Tibial nerve (tissue), 4 donors: ENCODE measurements around the gene SIAH3. TPM values are rescaled to one million over a fixed set of nuclear protein-coding genes. Genes with fewer than 3 reads are reported as not detected.

Source experiments
- DNase-seq, 2 donors: peaks; one replicate each; pipeline ENCODE4 v3.0.0-alpha.2; 2019; ENCODE audit warnings: low spot score in 2 of 2
- H3K27ac ChIP-seq, 4 donors: fragments of 200-600 bp; sonication (generic) in 3 of 4; one replicate each; pipeline ENCODE4 v1.5.1; 2017 to 2019; ENCODE audit warnings: mild to moderate bottlenecking in 1 of 4
- H3K27me3 ChIP-seq, 2 donors: fragments of 200-600 bp; sonication (generic) in 1 of 2; one replicate each; pipeline versions ENCODE4 v1.5.1 to v1.6.0; 2017 to 2019
- H3K36me3 ChIP-seq, 3 donors: fragments of 200-600 bp; sonication (generic); one replicate each; pipeline ENCODE4 v1.5.1; 2018 to 2019
- H3K4me1 ChIP-seq, 4 donors: fragments of 200-600 bp; sonication (generic) in 3 of 4; one replicate each; pipeline ENCODE4 v1.5.1; 2017 to 2019
- H3K4me3 ChIP-seq, 4 donors: fragments of 200-600 bp; sonication (generic) in 3 of 4; one replicate each; pipeline ENCODE4 v1.5.1; 2017 to 2019; ENCODE audit warnings: mild to moderate bottlenecking in 1 of 4, moderate library complexity in 1 of 4
- H3K9me3 ChIP-seq, 4 donors: fragments of 200-600 bp; sonication (generic) in 3 of 4; one replicate each; pipeline ENCODE4 v1.5.1; 2017 to 2019
- EP300 ChIP-seq, 2 donors: sonication (generic); formaldehyde crosslinking; IDR thresholded peaks; one replicate each; pipeline ENCODE4 v1.6.1; 2017; ENCODE audit warnings: antibody characterized with exemption in 2 of 2, mild to moderate bottlenecking in 1 of 2
- POLR2A ChIP-seq, 2 donors: fragments of 450-650 bp; IDR thresholded peaks; one replicate each; pipeline ENCODE4 v1.6.1; 2017; ENCODE audit warnings: antibody characterized with exemption in 2 of 2, mild to moderate bottlenecking in 2 of 2, moderate library complexity in 2 of 2
- WGBS, 2 donors: methylation state at CpG; one replicate each; pipeline ENCODE4 v1.1.5; 2018; 5-methylcytosine and 5-hydroxymethylcytosine counted together
- total RNA-seq, 4 donors: library from RNA; depleted of rRNA; stranded (reverse); fragments of >200 nt; gene quantifications; one replicate each; pipeline ENCODE4 v1.1.0, GENCODE V29; 2016
- TF ChIP-seq, protein P1 (sequence below), 5 experiments: fragments of 200-600 bp in 3 of 5; fragments of 450-650 bp in 2 of 5; sonication (generic) in 3 of 5; IDR thresholded peaks; one replicate each; pipeline ENCODE4 v1.5.1; 2016 to 2019; ENCODE audit warnings: antibody characterized with exemption in 5 of 5, mild to moderate bottlenecking in 3 of 5, moderate library complexity in 2 of 5

The SIAH3 gene
- total RNA-seq, 4 donors from 2014 or later, result not detected

- Histone ChIP-seq H3K4me3 (no peak overlapping the region), H3K27me3 (no peaks in the 10 kb centered on the region), H3K4me1 (no peaks in the 10 kb centered on the region), H3K9me3 (no peaks in the 10 kb centered on the region), H3K36me3 (no peaks in the 10 kb centered on the region), H3K27ac (no peak overlapping the region)
- no peak for DNase-seq
- no peak for TF ChIP-seq POLR2A (IDR thresholded peaks at IDR 0.05)
- TF ChIP-seq, protein P1, sequence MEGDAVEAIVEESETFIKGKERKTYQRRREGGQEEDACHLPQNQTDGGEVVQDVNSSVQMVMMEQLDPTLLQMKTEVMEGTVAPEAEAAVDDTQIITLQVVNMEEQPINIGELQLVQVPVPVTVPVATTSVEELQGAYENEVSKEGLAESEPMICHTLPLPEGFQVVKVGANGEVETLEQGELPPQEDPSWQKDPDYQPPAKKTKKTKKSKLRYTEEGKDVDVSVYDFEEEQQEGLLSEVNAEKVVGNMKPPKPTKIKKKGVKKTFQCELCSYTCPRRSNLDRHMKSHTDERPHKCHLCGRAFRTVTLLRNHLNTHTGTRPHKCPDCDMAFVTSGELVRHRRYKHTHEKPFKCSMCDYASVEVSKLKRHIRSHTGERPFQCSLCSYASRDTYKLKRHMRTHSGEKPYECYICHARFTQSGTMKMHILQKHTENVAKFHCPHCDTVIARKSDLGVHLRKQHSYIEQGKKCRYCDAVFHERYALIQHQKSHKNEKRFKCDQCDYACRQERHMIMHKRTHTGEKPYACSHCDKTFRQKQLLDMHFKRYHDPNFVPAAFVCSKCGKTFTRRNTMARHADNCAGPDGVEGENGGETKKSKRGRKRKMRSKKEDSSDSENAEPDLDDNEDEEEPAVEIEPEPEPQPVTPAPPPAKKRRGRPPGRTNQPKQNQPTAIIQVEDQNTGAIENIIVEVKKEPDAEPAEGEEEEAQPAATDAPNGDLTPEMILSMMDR (IDR thresholded peaks at IDR 0.05), result no peak
- TF ChIP-seq EP300 (IDR thresholded peaks at IDR 0.05), result no peak
- WGBS, 2 donors, result 82 to 85% methylated on average over 10 of the region's 10 CpGs
These were observed 18.7 kb upstream of the SIAH3 start for GRCh38 chr13:45870232-45870631.

DNA sequence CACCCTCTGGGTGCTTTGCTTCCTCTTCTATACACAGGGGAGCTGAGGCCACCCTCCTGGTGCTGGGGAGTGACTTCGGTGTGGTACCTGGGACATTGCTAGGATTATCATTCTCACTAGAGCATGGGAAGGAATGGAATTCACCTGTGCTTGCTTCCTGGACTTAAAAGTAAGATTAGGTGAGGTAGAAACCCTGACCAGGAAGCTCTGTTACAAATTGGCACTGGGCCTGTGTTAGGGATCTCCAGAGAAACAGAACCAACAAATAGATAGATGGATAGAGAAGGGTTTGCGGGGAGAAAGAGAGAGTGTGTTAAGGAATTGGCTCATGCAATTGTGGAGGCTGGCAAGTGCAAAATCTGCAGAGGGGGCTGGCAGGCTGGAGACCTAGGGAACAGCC lies 13.9 kb upstream of the SIAH3 start:
- no peak for DNase-seq
- no peak overlapping the region for H3K4me3 ChIP-seq
- no peak overlapping the region for H3K27ac ChIP-seq
- H3K4me1 ChIP-seq, result no peaks in the 10 kb centered on the region
- 78 to 91% methylated on average over 1 of the region's 2 CpGs for WGBS, 2 donors
- no peaks in the 10 kb centered on the region for H3K9me3 ChIP-seq
- H3K27me3 ChIP-seq, result no peaks in the 10 kb centered on the region
- no peaks in the 10 kb centered on the region for H3K36me3 ChIP-seq
- TF ChIP-seq POLR2A (IDR thresholded peaks at IDR 0.05) (no peak), EP300 (IDR thresholded peaks at IDR 0.05) (no peak)
- TF ChIP-seq, protein P1 (IDR thresholded peaks at IDR 0.05), result no peak

- no peaks in the 10 kb centered on the region for H3K4me1 ChIP-seq
- no peak for DNase-seq
- H3K27ac ChIP-seq, result no peak overlapping the region
- H3K4me3 ChIP-seq, result no peak overlapping the region
- 56 to 57% methylated on average over 10 of the region's 10 CpGs for WGBS, 2 donors
- H3K36me3 ChIP-seq, result no peaks in the 10 kb centered on the region
- no peaks in the 10 kb centered on the region for H3K27me3 ChIP-seq
- TF ChIP-seq EP300 (IDR thresholded peaks at IDR 0.05) (no peak), POLR2A (IDR thresholded peaks at IDR 0.05) (no peak)
- TF ChIP-seq, protein P1 (IDR thresholded peaks at IDR 0.05), result no peak
- no peaks in the 10 kb centered on the region for H3K9me3 ChIP-seq
These were observed 12.4 kb upstream of the SIAH3 start for GRCh38 chr13:45863709-45864590.

GRCh38 chr13:45861322-45861721 lies 9.8 kb upstream of the SIAH3 start:
- Histone ChIP-seq H3K36me3 (no peaks in the 10 kb centered on the region), H3K4me3 (no peak overlapping the region), H3K9me3 (no peaks in the 10 kb centered on the region), H3K4me1 (no peaks in the 10 kb centered on the region), H3K27me3 (no peaks in the 10 kb centered on the region), H3K27ac (no peak overlapping the region)
- TF ChIP-seq POLR2A (IDR thresholded peaks at IDR 0.05), result no peak
- TF ChIP-seq, protein P1 (IDR thresholded peaks at IDR 0.05), result no peak
- TF ChIP-seq EP300 (IDR thresholded peaks at IDR 0.05), result no peak
- DNase-seq, result no peak

DNA sequence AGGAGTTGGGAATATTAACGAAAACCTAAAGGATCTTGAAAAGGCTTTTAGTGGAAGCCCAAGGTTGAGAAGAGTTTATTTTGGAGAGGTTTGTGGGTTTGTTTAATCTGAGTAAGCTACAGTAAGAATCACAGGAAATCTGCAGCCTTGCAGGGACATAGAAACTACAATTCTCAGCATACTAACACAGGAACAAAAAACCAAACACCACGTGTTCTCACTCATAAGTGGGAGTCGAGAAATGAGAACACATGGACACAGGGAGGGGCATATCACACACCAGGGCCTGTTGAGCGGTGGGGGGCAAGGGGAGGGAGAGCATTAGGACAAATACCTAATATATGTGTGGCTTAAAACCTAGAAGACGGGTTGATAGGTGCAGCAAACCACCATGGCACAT lies 8.7 kb upstream of the SIAH3 start:
- TF ChIP-seq, protein P1 (IDR thresholded peaks at IDR 0.05), result no peak
- no peak for TF ChIP-seq EP300 (IDR thresholded peaks at IDR 0.05)
- TF ChIP-seq POLR2A (IDR thresholded peaks at IDR 0.05), result no peak
- no peak for DNase-seq
- Histone ChIP-seq H3K9me3 (peaks cover 0 to under 1% (median 0%) of the 10 kb centered on the region in 4 donors), H3K27me3 (no peaks in the 10 kb centered on the region), H3K4me3 (no peak overlapping the region), H3K36me3 (no peaks in the 10 kb centered on the region), H3K4me1 (no peaks in the 10 kb centered on the region), H3K27ac (no peak overlapping the region)
- WGBS, 2 donors, result 73 to 75% methylated on average over 5 of the region's 5 CpGs
